Fibroblast of peridontal ligament (primary cell): Measurements from ENCODE around the gene HPCA.

Source experiments
- DNase-seq: peaks from one replicate; pipeline ENCODE4 v3.0.0-alpha.2; 2010; ENCODE audit errors: extremely low read depth

The HPCA gene

GRCh38 chr1:32871364-32872191 is 14.7 kb upstream of the HPCA start:
- no peak for DNase-seq

GRCh38 chr1:32872192-32872460 is 14.2 kb upstream of the HPCA start:
- DNase-seq = no peak

- no peak for DNase-seq
These were observed 12.8 kb upstream of the HPCA start for GRCh38 chr1:32873484-32873883.

- DNase-seq = no peak
These were observed 11.2 kb upstream of the HPCA start for GRCh38 chr1:32874860-32875752.

DNA sequence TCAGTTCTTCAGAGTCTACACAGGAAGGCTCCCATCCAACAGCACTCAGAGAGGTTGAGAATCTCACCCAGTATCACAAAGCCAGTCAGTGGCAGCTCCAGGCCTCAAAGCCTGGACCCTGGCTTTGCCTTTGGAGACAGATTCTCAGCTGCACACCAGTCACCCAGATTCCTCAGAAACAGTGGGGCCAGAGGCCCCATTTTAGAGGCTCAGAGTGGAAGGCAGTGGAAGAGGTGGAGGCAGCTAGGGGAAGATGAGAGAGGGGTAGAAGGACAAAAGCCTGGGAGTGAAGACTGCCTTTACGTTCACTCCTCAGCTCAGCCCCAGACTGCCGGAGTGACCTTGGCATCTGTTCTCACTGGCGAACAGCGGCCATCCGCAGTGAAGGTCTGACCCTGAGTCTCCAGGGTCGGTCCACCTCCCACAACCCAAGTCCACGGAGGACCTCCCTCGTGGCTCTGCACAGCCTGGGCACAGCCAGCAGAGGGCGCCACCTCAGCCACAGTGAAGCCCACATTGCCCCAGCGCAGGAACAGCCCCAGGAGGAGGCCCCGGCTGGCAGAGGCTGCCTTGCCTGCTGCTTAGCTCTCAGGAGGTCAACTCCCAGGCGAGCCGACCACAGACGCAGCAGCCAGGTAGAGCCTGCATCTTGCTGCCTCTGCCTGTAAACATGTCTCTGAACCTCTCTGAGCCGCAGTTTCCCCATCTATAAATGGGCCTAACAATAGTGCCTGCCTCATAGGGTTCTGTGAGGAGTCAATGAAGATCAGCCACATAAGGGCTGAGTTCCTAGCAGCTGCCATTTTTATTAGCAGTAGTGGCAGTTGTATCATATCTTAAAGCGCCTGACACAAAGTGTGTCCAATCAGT is 9.7 kb upstream of the HPCA start:
- no peak for DNase-seq

DNA sequence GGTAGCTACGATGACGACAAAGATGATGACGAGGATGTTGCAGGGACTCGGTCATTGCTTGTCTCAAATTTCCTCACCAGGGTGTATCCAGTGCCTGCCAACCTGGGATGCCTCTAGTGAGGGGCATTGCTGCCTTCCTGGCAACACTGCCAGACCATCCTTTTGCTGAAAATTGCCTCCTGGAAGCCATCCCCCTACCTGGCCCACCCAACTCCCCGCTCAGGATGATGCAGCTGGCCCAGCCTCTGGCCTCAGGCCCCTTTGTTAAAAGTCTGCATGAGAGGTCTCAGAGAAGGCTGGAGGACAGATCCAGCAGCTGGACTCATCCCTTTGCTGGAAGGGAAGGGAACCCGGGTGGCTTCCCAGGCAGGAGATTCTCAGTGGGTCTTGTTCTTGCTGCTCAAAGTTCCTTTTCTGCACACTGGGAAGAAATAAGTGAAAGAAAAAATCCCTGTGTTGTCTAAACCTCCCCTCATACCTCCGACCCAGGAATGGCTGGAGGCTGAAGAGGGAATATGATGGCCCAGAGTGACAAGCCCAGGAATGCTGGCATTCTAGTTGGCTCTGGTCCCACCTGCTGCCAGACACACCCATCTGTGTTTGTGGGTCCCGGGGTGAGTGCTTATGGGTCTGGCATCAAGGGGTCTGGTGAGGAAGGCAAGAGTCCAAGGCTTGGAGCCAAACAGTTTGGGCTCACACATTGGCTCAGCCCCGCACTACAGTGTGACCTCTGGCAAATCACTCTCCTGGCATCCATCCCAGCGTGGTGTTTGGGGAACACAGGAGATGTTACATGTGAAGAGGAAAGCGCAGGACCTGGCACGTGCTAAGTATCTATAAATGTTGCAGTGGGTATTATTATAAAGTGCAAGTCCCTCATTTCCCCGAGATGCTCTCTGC is 8.8 kb upstream of the HPCA start:
- DNase-seq = no peak

GRCh38 chr1:32878183-32878582 is 8.1 kb upstream of the HPCA start:
- DNase-seq = no peak

DNA sequence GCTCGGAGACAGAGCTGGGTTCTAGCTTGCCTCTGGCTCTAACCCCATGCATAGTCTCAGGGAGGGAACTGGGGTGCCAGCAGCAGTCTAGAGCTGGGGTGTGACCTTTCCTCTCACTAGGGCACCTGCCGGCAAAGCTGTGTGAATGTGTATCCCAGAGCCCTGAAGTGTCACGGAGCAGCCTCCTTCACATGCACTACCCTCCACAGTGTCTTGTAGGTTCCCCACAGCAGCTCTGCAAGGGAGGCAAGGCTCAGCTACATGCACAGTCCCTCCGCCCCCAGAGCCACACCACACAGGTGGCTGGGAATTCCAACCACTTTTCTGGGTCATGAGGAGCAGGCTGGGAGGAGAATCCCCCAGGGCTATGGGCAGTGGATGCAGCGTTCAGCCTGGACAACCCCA is 7.7 kb upstream of the HPCA start:
- DNase-seq = no peak

GRCh38 chr1:32881291-32881690 is 5.0 kb upstream of the HPCA start:
- no peak for DNase-seq

DNA sequence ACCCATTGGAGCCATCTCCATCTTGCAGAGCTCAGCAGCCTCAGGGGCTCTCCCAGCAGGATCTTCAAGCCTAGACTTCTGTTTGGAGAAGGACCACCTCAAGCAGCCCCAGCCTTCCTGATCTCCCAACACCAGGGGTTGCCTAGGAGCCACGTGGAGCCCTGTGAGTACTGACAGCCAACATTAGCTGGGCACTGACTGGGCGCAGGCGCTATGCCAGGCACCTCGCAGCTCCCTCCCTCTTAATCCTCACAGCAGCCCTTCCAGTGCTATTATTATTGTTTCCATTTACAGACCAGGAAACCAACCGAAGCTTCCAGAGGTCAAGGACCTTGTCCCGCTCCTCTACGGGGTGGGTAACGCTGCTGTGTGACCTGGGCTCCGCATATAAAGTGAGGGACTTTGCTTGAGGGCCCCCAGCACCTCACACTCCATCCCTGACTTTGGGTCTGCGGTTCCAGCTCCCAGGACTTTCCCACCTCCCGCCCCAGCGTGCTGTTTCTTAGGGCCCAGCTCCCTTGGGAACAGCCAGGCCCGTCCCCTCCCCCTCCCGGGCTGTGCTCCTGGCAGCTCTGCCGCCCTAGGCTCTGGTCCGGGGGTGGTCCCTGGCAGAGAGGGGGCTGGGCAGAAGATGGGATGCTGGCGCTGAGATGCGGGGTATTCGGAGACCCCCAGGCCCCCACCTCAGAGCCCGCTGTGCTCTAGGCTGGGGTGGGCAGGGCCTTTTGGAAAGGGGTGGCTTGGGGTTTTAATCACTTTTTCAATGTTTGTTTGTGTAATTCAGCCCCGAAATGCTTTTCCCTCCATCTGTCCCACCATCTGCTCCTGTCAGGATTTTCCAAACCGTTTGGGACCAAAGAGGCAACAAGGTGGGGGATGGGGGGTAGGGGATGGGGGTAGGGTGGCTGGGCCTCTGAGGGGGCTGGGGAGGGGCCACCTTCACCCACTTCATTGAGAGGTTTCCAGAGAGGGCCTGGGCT is 4.1 kb upstream of the HPCA start:
- DNase-seq = no peak

DNA sequence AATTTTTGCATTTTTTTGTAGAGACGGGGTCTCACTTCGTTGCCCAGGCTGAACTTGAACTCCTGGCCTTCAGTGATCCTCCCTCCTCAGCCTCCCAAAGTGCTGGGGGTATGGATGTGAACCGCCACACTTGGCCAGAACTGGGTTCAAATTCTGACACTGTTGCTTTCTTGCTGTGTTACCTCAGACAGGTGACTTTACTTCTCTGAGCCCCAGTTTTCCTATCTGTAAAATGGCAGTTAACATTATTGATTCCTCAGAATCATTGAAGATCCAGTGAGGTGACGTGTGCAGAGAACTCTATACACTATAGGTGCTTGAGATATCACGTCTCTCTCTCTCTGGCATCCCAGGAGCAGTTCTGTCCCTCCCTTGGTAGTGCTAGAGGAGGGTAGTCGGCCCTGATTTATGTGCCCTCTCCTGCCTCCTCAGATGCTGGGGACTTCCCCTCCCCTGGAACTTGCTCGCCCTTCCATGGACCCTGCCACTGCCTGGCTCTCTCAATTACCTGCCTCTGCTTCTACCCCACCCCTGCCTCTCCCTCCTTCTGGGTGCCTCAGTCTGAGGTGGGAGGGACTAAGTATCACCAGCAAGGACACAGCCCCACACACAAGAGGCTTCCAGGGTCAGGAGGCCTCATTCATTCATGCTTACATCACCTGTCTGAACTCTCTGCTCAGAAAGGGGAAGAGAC is 2.8 kb upstream of the HPCA start:
- no peak for DNase-seq

GRCh38 chr1:32884032-32884372 is 2.3 kb upstream of the HPCA start:
- DNase-seq = no peak

GRCh38 chr1:32884726-32885125 is 1.6 kb upstream of the HPCA start:
- DNase-seq = no peak

GRCh38 chr1:32885676-32886003 is 651 bp upstream of the HPCA start:
- DNase-seq = no peak

DNA sequence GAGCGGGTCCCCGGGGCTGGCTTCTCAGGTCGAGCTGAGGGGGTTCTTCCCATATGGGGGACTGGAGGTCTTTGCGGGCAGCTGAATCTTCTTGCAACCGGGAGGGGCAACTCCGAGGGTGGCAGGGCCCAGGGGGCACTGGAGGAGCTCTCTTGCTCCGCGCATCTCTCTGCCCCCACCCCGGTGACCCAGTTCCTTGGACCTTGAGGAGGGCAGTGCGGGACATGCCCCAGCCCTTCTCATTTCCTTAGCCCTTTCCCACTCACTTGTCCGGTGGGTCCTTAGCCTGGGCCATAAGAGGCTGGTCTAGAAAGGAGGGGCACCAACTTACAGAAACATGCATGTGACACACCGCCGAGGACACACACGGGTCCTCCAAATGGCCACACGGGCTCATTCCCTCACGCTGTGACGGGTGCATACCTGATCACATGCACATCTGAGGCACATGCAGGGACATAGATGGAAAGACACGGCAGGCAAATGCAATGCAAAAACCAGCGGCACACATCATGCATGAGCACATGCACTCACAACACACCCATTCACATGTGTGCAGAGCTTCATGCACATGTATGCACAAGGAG is 630 bp downstream of the HPCA start:
- DNase-seq = no peak

GRCh38 chr1:32887623-32888022 is 1.3 kb downstream of the HPCA start:
- DNase-seq = no peak

- no peak for DNase-seq
These were observed 1.8 kb downstream of the HPCA start for GRCh38 chr1:32888134-32888533.

GRCh38 chr1:32888677-32889420 is 2.6 kb downstream of the HPCA start:
- DNase-seq = no peak
